ENCODE measurements around the gene SNCB.
A peak's percentile ranks its signal among the peaks of the same experiment; 100 is the strongest.

The SNCB gene

GRCh38 chr5:176629853-176630680, at the start of gene SNCB, which contains the start of gene EIF4E1B:
SNCB (minus strand) TSS chr5:176630534; CDS start chr5:176629654, 880 bp downstream.
EIF4E1B (plus strand) TSS chr5:176630675; CDS start chr5:176642788, 12,113 bp downstream.
- peak in 1 of 2 experiments; percentile 41 for DNase-seq

GRCh38 chr5:176679365-176680225, 49.3 kb upstream of the SNCB start:
- no peak for DNase-seq

- no peak for DNase-seq
Measured at GRCh38 chr5:176678584-176678983, 48.2 kb upstream of the SNCB start.

GRCh38 chr5:176677209-176677939, 47.0 kb upstream of the SNCB start:
- DNase-seq: no peak

- no peak for DNase-seq
Measured at GRCh38 chr5:176676361-176676824, 46.1 kb upstream of the SNCB start.

GRCh38 chr5:176675676-176676360, 45.5 kb upstream of the SNCB start:
- DNase-seq: no peak

GRCh38 chr5:176674799-176675198, 44.5 kb upstream of the SNCB start:
- no peak for DNase-seq

- DNase-seq: no peak
Measured at GRCh38 chr5:176673651-176674583, 43.6 kb upstream of the SNCB start.

GRCh38 chr5:176671890-176672747, 41.8 kb upstream of the SNCB start:
- no peak for DNase-seq

- no peak for DNase-seq
Measured at GRCh38 chr5:176671399-176671798, 41.1 kb upstream of the SNCB start.

GRCh38 chr5:176670449-176670848, 40.1 kb upstream of the SNCB start:
- no peak for DNase-seq

GRCh38 chr5:176667637-176668036, 37.3 kb upstream of the SNCB start:
- no peak for DNase-seq

- DNase-seq: no peak
Measured at GRCh38 chr5:176665517-176665916, 35.2 kb upstream of the SNCB start.

- DNase-seq: no peak
Measured at GRCh38 chr5:176664886-176665285, 34.6 kb upstream of the SNCB start.

- no peak for DNase-seq
Measured at GRCh38 chr5:176664479-176664878, 34.1 kb upstream of the SNCB start.

GRCh38 chr5:176663566-176663965, 33.2 kb upstream of the SNCB start:
- DNase-seq: no peak

GRCh38 chr5:176662371-176663333, 32.3 kb upstream of the SNCB start:
- DNase-seq: no peak

GRCh38 chr5:176661676-176662075, 31.3 kb upstream of the SNCB start:
- no peak for DNase-seq

All from NCI-H1930 (cell line).